GM19452 (cell line): ENCODE data around the gene ADAP1.
A peak's percentile ranks its signal among the peaks of the same experiment; 100 is the strongest.
"Not testable (repeated sequence)": the region's sequence is repeated elsewhere in the genome, so short reads cannot be mapped to it uniquely, and the experiment has no call there.

ENCODE experiments used
- ATAC-seq: cut with Tn5 transposase; IDR thresholded peaks from one replicate; pipeline ENCODE4 v1.9.1; 2021; ENCODE audit not compliant: unreplicated experiment

The ADAP1 gene

GRCh38 chr7:975702-976473 is 21.4 kb upstream of the ADAP1 start:
- no peak for ATAC-seq

GRCh38 chr7:974820-975681 is 20.6 kb upstream of the ADAP1 start, which contains the start of gene COX19:
TSS of gene COX19 (minus strand) at chr7:975549. CDS start at chr7:975509, 40 bp downstream.
- ATAC-seq: peak; percentile 72

- no peak for ATAC-seq
Observed at GRCh38 chr7:974172-974571, 19.7 kb upstream of the ADAP1 start.

GRCh38 chr7:973312-973711 is 18.8 kb upstream of the ADAP1 start:
- ATAC-seq: no peak

GRCh38 chr7:972676-973309 is 18.3 kb upstream of the ADAP1 start:
- no peak for ATAC-seq

- no peak for ATAC-seq
Observed at GRCh38 chr7:972110-972509, 17.6 kb upstream of the ADAP1 start.

- ATAC-seq: no peak
Observed at GRCh38 chr7:970744-971143, 16.3 kb upstream of the ADAP1 start.

- ATAC-seq: no peak
Observed at GRCh38 chr7:969403-969802, 14.9 kb upstream of the ADAP1 start.

- no peak for ATAC-seq
Observed at GRCh38 chr7:968205-969105, 14.0 kb upstream of the ADAP1 start.

- no peak for ATAC-seq
Observed at GRCh38 chr7:967361-968082, 13.0 kb upstream of the ADAP1 start.

- no peak for ATAC-seq
Observed at GRCh38 chr7:966291-967069, 12.0 kb upstream of the ADAP1 start.

- ATAC-seq: peak; percentile 32
Observed at GRCh38 chr7:964401-965231, 10.1 kb upstream of the ADAP1 start.

- no peak for ATAC-seq
Observed at GRCh38 chr7:963236-964078, 9.0 kb upstream of the ADAP1 start.

GRCh38 chr7:962401-963081 is 8.1 kb upstream of the ADAP1 start:
- ATAC-seq: no peak

GRCh38 chr7:961546-962400 is 7.3 kb upstream of the ADAP1 start:
- no peak for ATAC-seq

- not testable (repeated sequence) for ATAC-seq
Observed at GRCh38 chr7:960972-961371, 6.5 kb upstream of the ADAP1 start.
